ENCODE results near the gene NT5DC2.

Gene NT5DC2

GRCh38 chr3:52533623-52534280 is at the start of gene NT5DC2:
Gene NT5DC2, minus strand, starts transcription at chr3:52533857. Its CDS starts 120 bp downstream, at chr3:52533737.
- ChIA-PET POLR2A (interaction anchor here (1.0 kb wide), 1 partner anchor 36 kb away, joined by 5 read pairs; no protein-coding TSS in a partner anchor), CTCF (no interaction called here)
- TF ChIP-seq, protein P1, sequence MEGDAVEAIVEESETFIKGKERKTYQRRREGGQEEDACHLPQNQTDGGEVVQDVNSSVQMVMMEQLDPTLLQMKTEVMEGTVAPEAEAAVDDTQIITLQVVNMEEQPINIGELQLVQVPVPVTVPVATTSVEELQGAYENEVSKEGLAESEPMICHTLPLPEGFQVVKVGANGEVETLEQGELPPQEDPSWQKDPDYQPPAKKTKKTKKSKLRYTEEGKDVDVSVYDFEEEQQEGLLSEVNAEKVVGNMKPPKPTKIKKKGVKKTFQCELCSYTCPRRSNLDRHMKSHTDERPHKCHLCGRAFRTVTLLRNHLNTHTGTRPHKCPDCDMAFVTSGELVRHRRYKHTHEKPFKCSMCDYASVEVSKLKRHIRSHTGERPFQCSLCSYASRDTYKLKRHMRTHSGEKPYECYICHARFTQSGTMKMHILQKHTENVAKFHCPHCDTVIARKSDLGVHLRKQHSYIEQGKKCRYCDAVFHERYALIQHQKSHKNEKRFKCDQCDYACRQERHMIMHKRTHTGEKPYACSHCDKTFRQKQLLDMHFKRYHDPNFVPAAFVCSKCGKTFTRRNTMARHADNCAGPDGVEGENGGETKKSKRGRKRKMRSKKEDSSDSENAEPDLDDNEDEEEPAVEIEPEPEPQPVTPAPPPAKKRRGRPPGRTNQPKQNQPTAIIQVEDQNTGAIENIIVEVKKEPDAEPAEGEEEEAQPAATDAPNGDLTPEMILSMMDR (IDR thresholded peaks at IDR 0.05; ENCODE audit: insufficient read depth, low read length, missing control alignments) = peak; percentile 35
- DNase-seq (ENCODE audit: low read depth, low spot score) = no peak
- peak within 1 kb of the TSS; percentile 77 for H3K4me3 ChIP-seq (ENCODE audit: low read depth, low read length)

- TF ChIP-seq, protein P1 (IDR thresholded peaks at IDR 0.05; ENCODE audit: insufficient read depth, low read length, missing control alignments) = no peak
- no peak overlapping the region for H3K4me3 ChIP-seq (ENCODE audit: low read depth, low read length)
- ChIA-PET POLR2A (no interaction called here), CTCF (no interaction called here)
- no peak for DNase-seq (ENCODE audit: low read depth, low spot score)
Observed at GRCh38 chr3:52574056-52574965, 40.7 kb upstream of the NT5DC2 start.

DNA sequence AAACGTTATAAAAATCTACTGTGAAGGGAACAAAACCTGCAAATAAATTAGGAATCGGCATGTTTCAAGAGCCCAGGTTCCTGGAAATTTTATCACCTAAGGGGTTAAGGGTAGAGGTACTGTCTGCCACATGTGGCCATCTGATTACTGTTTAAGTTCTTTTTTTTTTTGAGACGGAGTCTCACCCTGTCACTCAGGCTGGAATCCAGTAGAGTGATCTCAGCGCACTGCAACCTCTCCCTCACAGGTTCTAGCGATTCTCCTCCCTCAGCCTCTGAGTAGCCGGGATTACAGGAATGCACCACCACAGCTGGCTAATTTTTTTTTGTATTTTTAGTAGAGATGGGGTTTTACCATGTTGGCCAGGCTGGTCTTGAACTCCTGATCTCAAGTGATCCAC is 38.6 kb upstream of the NT5DC2 start:
- TF ChIP-seq, protein P1 (IDR thresholded peaks at IDR 0.05; ENCODE audit: insufficient read depth, low read length, missing control alignments) = no peak
- DNase-seq (ENCODE audit: low read depth, low spot score) = no peak
- ChIA-PET POLR2A (no interaction called here), CTCF (no interaction called here)
- no peak overlapping the region for H3K4me3 ChIP-seq (ENCODE audit: low read depth, low read length)

- CTCF ChIA-PET = interaction anchor here (1.1 kb wide), 1 partner anchor 11 kb away, joined by 4 read pairs; no protein-coding TSS in a partner anchor
- POLR2A ChIA-PET = interaction anchor here (0.8 to 0.9 kb wide), 2 partner anchors 9 to 34 kb away, joined by 4 to 7 read pairs; partner anchors contain the start of gene UQCC5
- no peak overlapping the region for H3K4me3 ChIP-seq (ENCODE audit: low read depth, low read length)
- peak; percentile 40 for DNase-seq (ENCODE audit: low read depth, low spot score)
- TF ChIP-seq, protein P1 (IDR thresholded peaks at IDR 0.05; ENCODE audit: insufficient read depth, low read length, missing control alignments) = no peak
Observed at GRCh38 chr3:52570076-52570475, 36.4 kb upstream of the NT5DC2 start.

GRCh38 chr3:52568069-52568468 is 34.4 kb upstream of the NT5DC2 start:
- H3K4me3 ChIP-seq (ENCODE audit: low read depth, low read length) = no peak overlapping the region
- no peak for DNase-seq (ENCODE audit: low read depth, low spot score)
- TF ChIP-seq, protein P1 (IDR thresholded peaks at IDR 0.05; ENCODE audit: insufficient read depth, low read length, missing control alignments) = no peak
- ChIA-PET CTCF (interaction anchor here (1.3 kb wide), 1 partner anchor 19 kb away, joined by 3 read pairs; no protein-coding TSS in a partner anchor), POLR2A (no interaction called here)

DNA sequence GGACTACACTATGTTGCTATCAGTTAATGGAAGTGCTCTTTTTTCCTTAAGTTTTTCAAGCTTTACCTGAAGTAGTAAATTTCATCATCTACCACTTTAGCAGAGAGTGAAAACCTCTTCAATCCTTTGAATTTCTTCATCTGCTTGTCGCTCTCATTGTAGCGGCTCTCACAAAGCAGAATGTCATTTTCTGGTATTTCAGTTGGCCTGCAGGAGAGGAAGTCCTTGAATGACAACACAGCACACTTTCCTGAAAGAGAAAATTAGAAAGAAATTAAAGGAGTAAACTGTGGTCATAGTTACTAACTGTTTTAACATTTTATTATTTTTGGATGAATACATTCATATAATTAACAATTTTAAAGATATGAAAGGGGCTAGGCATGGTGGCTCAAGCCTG is 30.3 kb upstream of the NT5DC2 start:
- ChIA-PET POLR2A (no interaction called here), CTCF (interaction anchor here (0.7 kb wide), 1 partner anchor 12 kb away, joined by 3 read pairs; no protein-coding TSS in a partner anchor)
- no peak overlapping the region for H3K4me3 ChIP-seq (ENCODE audit: low read depth, low read length)
- no peak for DNase-seq (ENCODE audit: low read depth, low spot score)
- TF ChIP-seq, protein P1 (IDR thresholded peaks at IDR 0.05; ENCODE audit: insufficient read depth, low read length, missing control alignments) = no peak

All from AG04449 (cell line).